CD4-positive, alpha-beta T cell treated with Interleukin-15 for 4 hours (primary cell): Measurements from ENCODE around the gene ZNF511.
A peak's percentile ranks its signal among the peaks of the same experiment; 100 is the strongest.
"Not testable (repeated sequence)": the region's sequence is repeated elsewhere in the genome, so short reads cannot be mapped to it uniquely, and the experiment has no call there.

Source experiments
- DNase-seq: peaks from one replicate; pipeline ENCODE4 v3.0.0-alpha.2; 2020; ENCODE audit warnings: low spot score

Gene ZNF511

DNA sequence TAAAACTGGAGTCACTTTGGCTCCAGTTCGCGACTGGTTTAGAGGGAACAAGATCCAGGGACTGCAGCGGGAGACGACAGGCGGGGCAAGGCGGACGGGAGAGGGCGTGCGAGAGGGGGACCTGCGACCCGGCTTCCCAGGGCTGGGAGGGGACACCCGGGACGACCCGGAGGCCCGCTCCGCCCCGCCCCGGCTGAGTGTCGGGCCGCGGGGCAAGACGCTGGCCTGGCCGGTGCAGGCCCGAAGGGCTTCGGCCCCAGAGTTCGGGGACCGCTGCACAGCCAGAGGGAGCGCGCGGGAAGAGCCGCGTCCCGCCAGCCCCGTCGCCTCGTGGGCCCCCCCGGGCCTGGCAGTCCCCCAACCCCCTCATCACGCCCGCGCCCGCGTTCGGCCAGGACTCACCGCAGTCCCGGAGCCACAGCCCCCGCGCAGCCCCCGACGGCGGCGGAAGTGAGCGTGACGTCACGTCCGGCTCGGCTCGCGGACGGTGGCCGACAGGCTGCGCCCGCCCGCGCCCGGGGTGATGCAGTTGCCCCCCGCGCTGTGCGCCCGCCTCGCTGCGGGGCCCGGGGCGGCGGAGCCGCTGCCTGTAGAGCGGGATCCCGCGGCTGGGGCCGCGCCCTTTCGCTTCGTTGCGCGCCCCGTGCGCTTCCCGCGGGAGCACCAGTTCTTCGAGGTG lies at the start of gene ZNF511, which contains the start of gene TUBGCP2:
ZNF511 (plus strand) TSS at position 494 of the 679 bp plus-strand sequence; CDS start at position 524, 30 bp downstream.
TUBGCP2 (minus strand) TSS at position 452 of the 679 bp plus-strand sequence. CDS start 5,931 bp downstream, outside the sequence.
- DNase-seq = peak; percentile 89

GRCh38 chr10:133259602-133259989 lies 49.1 kb upstream of the ZNF511 start:
- no peak for DNase-seq

GRCh38 chr10:133260895-133261725 lies 47.6 kb upstream of the ZNF511 start:
- DNase-seq = peak; percentile 63

- DNase-seq = peak; percentile 86
Observed at GRCh38 chr10:133261726-133262325, 46.9 kb upstream of the ZNF511 start.

DNA sequence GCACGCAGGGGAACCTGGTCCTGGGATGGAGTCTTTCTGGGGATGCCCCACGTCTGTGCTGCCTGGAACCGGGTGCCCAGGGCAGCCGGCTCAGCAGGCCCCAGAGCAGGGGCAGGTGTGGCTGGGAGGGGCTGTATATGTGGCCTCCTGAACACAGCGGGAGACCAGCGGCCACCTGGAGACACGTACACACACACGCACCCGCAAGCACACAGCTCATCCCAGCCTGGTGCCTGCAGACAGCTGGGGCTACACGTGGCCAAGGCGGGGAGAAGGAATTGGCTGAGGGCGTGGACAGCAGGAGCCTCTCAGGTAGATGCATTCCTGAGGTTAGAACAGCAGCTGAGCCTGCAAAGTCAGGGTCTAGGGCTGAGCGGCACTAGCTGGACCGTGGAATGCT lies 46.0 kb upstream of the ZNF511 start:
- no peak for DNase-seq

DNA sequence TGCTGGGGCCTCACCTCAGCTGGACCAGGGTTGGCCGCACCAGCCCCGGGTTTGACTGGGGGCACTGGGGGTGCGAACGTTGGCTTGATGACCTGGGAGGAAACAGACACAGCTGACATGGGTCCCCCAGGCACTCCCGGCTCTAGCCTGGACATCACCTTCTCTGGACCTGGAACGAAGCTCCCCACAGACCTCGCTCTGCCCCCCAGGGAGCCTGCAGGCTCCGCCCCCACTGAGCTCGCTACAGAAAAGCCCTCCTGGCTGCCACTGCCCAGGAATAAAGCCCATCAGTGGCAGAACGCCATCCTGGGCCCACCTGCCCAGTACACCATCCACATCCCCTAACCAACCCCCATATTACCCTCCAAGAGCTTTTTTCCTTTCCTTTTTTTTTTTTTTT lies 45.0 kb upstream of the ZNF511 start:
- no peak for DNase-seq

DNA sequence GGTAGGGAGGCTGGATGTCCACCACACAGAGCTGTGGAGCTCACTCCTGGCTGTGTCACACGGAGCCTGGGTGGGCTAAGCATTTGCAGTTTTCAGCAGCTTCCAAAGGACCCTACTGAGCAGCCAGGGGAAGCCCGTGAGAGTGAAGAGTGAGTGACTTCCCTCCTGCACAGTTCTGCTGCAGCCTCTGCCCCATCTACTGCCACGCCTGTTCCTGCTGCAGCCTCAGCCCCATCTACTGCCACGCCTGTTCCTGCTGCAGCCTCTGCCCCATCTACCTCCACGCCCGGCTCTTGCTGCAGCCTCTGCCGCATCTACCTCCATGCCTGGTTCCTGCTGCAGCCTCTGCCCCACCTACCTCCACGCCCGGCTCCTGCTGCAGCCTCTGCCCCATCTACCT lies 44.3 kb upstream of the ZNF511 start:
- DNase-seq = peak; percentile 66

- DNase-seq = not testable (repeated sequence)
Observed at GRCh38 chr10:133265052-133265451, 43.7 kb upstream of the ZNF511 start.

- no peak for DNase-seq
Observed at GRCh38 chr10:133266056-133266795, 42.5 kb upstream of the ZNF511 start.

GRCh38 chr10:133267293-133267692 lies 41.4 kb upstream of the ZNF511 start:
- no peak for DNase-seq

GRCh38 chr10:133267829-133268228 lies 40.9 kb upstream of the ZNF511 start:
- DNase-seq = no peak

DNA sequence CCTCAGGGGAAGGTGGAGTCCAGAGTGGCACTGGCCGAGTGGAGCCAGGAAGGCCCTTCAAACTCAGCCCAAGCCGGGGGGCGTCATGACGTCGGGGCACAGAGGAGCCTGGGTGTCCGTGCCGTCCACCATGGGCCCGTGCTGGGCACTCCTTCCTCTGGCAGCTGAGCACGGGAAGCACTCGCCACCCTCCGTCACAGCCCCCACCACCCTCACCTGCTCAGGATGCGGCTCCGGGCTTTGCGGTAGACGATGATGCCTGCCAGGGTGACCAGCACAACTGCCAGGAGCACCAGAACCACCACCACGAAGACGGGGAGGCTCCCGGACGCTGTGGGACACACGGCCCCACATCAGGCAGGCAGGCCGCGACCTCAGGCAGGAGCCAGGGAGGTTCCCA lies 40.2 kb upstream of the ZNF511 start:
- DNase-seq = no peak

DNA sequence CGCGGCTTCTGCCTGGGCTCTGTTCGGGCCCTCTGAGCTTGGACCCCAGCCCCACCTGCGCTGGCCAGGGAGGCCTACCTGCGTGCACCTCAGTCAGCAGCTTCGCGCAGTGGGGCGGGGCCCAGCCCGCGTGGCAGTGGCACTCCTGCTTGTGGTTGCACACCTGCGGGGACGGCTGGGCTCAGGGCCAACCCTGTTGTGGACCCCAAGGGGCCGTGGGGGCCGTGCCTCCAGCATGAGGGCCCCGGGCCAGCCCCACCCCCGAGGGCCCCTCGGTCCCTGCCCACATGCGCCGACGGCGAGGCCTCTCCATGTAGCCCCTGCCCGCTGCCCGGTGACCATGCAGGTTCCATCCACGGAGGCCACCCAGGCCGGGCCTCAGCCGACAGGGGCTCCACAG lies 39.3 kb upstream of the ZNF511 start:
- DNase-seq = no peak

DNA sequence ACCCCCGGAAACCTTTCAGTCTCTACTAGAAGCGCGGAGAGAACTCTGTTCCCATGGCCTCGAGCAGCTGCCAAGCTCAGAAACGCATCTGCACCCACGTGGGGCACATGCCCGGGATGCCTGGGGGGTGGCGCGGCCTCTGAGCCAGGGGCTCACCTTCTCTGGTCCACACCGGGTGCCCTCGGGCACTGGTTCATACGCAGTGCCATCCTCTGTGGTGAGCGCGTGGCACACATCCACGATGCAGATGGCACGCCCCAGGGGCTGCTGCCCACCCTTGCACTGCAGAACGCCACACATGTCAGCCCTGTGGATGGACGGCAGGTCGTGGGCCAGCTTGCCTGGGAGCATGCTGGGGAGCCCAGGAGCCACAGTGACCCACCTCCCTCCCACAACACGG lies 38.5 kb upstream of the ZNF511 start:
- DNase-seq = no peak

- no peak for DNase-seq
Observed at GRCh38 chr10:133270773-133271297, 37.9 kb upstream of the ZNF511 start.

DNA sequence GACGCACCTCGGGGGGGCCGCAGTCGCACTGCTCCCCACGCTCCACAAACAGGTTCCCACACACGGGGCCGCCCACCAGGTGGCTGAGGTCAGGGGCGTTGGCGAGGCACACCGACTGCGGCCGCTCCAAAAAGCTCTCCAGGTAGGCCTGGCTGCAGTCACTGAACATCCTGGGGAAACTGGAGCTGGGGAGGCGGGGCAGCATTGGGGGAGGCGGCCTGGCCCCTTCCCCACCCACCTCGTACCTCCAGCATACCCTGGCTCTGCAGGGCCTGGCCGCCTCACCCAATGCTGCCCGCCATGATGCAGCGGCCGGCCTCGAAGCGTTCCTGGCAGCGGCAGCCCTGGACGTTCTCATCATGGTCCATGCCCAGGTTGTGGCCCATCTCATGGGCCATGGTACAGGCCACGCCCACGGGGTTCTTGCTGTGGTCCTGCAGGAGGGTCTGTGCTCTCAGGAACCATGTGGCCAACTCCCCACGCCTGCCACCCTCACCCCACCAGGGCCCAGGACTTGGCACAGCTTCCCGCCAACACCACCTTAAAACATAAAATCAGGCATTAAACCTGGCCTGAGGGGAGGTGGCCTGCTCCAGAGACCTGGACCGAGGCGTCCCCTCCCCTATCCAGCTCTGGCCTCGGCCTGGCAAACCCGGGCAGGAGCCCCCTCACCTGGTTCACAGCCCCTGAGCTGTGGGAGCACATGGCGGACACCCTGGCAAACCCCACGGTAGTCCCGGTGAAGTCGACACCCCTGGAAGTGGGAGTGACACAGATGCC lies 37.0 kb upstream of the ZNF511 start:
- no peak for DNase-seq

GRCh38 chr10:133272301-133272963 lies 36.3 kb upstream of the ZNF511 start:
- DNase-seq = no peak

- DNase-seq = no peak
Observed at GRCh38 chr10:133272964-133273420, 35.7 kb upstream of the ZNF511 start.

- no peak for DNase-seq
Observed at GRCh38 chr10:133273534-133274143, 35.1 kb upstream of the ZNF511 start.
